Left lobe of liver (tissue), 2 donors: Measurements from ENCODE around the gene GOLGA6C. TPM values are rescaled to one million over a fixed set of nuclear protein-coding genes. Genes with fewer than 3 reads are reported as not detected.
"Not testable (repeated sequence)": the region's sequence is repeated elsewhere in the genome, so short reads cannot be mapped to it uniquely, and the experiment has no call there.

Source experiments
- ATAC-seq: fragments of 200-7000 bp; cut with Tn5 transposase; one replicate; pipeline ENCODE4 v1.9.1; 2020; ENCODE audit warnings: mild to moderate bottlenecking, moderate library complexity
- DNase-seq: peaks from one replicate; pipeline ENCODE4 v3.0.0-alpha.2; 2020; ENCODE audit warnings: low spot score
- total RNA-seq: library from RNA; stranded (reverse); gene quantifications from one replicate; pipeline ENCODE4 v1.2.1, GENCODE V29; 2021
- donor health status: DM: no; HTN: no; CAD: no; lungs with moderate emphysema.
- donor health status: DM: no; HTN: yes; CAD: no.

Gene GOLGA6C
- total RNA-seq, 1 donor from 2014 or later = not detected

DNA sequence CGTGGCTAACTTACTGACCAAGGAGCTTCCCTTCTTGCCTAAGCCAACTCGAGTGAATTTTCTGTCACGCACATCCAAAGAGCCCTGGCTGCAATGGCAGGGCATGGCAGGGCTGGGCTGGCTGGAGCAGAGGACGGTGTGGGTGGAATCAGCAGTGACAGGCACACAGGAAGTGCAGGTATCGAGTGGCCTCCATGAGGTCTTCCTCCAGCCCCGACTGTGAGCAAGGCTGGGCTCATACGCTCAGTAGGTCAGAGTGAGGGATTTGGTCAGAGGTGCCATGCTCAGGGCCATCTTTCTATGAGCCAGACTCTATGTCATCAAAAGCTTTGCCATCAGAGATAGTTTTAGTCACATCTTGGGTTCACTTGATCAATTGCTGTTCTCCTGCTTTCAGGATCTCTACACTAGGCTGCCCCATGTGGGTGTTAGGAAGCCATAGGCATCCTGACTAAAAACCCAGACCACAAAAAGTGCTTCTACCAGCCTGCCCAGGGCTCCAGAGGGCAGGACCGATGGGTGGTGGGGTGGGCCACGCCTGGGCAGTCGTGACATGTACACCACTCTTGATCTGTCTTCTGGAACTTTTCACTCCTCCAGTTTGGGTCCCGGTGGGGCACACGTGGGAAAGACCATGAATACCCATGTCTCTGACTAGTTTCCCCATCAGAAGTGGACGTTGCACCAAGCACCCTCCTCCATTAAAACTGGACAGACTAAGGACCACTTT lies 55.1 kb downstream of the GOLGA6C start:
- ATAC-seq (no peak), DNase-seq (no peak)

DNA sequence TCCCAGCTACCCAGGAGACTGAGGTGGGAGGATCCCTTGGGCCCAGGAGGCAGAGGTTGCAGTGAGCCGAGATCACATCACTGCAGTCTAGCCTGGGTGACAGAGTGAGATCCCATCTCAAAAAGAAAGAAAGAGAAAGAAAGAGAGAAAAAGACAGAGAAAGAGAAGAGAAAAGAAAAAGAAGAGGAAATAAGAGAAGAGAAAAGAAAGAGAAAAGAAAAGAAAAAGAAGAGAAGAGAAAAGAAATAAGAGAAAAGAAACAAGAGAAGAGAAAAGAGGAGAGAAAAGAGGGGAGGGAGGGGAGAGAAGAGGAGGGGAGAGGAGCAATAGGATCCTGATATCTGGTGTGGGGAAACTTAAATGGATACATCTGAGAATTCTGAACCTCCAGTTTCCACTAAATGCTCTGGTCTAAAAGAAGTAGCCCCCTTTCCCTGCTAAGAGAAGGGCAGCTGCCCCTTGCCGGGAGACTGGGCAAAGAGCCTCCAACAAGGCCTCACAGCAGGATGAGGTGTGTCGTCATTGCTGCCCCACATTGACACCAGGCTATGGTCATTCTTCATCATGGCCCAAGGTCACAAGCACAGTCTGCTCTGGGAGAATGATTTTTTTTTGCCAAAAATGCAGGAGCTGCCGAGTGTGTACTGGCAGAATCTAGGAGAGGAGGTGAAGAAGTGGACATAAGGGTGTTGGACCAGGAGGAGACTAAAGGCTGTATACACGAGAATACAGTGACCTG lies 56.6 kb downstream of the GOLGA6C start:
- DNase-seq (no peak), ATAC-seq (no peak)

- not testable (repeated sequence) for DNase-seq
These were observed 61.2 kb downstream of the GOLGA6C start for GRCh38 chr15:75319231-75319897.

More at GRCh38 chr15:75319231-75319897, 61.2 kb downstream of the GOLGA6C start:
- ATAC-seq = not testable (repeated sequence)

Other genes starting within 250 kb of the GOLGA6C start
- 5.4 TPM for gene PPCDC, start 234.7 kb upstream of the GOLGA6C start, total RNA-seq
- 5.8 TPM for gene C15orf39, start 56.5 kb upstream of the GOLGA6C start, total RNA-seq
- gene GOLGA6D, start 24.5 kb downstream of the GOLGA6C start, total RNA-seq = 0.45 TPM
- gene COMMD4, start 77.7 kb downstream of the GOLGA6C start, total RNA-seq = 33.6 TPM
- 43.2 TPM for gene NEIL1, start 88.7 kb downstream of the GOLGA6C start, total RNA-seq
- gene MAN2C1, start 110.3 kb downstream of the GOLGA6C start, total RNA-seq = 96.1 TPM
- gene SIN3A, start 193.4 kb downstream of the GOLGA6C start, total RNA-seq = 23.3 TPM